ENCODE results near the gene MMGT1. TPM values are rescaled to one million over a fixed set of nuclear protein-coding genes. Genes with fewer than 3 reads are reported as not detected.

Gene MMGT1
- total RNA-seq, 2 experiments from 2014 or later: 8.9 to 17.0 TPM

DNA sequence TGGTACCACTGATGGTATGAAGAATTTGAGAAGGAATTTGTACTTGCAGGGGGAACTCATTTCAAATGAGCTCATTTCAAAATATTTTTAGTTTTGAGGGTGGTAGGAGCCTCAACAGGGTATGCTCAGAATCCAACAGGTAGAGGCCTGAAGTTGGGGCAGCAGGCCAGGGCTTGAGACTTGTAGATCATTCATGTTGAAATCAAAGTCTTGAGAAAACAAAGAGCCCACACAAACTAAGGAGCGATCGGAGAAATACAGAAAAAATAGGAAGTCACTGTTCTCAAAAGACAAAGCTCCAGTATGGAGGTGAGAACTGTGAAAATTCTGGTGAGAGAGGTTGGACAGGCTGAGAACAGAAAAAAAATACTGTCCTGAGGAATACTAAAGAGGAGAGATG, 10.5 kb upstream of the MMGT1 start:
- Histone ChIP-seq H3K79me2 (ENCODE audit: insufficient read depth, low read depth, low read length) (peaks cover 24% of the 10 kb centered on the region; the same call in 1 of the 2 replicates), H3K9me3 (ENCODE audit: low read length) (no peaks in the 10 kb centered on the region), H4K20me1 (ENCODE audit: insufficient read depth, low read length) (no peaks in the 10 kb centered on the region), H3K9me2 (ENCODE audit: insufficient read depth, low read length) (no peaks in the 10 kb centered on the region), H2AFZ (ENCODE audit: low read length) (peak overlapping the region; percentile 96), H3K4me1 (ENCODE audit: insufficient read depth, low read length, poor library complexity, severe bottlenecking) (peaks cover 18% of the 10 kb centered on the region), H3K36me3 (ENCODE audit: insufficient read depth, low read length) (no peaks in the 10 kb centered on the region; the same call in 1 of the 2 replicates), H3K4me3 (ENCODE audit: low read depth, low read length, poor library complexity, severe bottlenecking) (peak overlapping the region; percentile 84), H3K4me2 (ENCODE audit: low read length) (peak overlapping the region; percentile 93), H3K27ac (ENCODE audit: low read depth, low read length, poor library complexity, severe bottlenecking) (peak overlapping the region; percentile 66)
- no peak for TF ChIP-seq CTCF (conservative IDR thresholded peaks at IDR 0.05; ENCODE audit: low read length)
- no peak for TF ChIP-seq EZH2phosphoT487 (IDR thresholded peaks at IDR 0.05; ENCODE audit: borderline replicate concordance, low read depth, low read length)
- CTCF ChIA-PET (ENCODE audit: unreplicated experiment): no interaction called here
- no peak for DNase-seq (ENCODE audit: low spot score)
- intact Hi-C loops (cut with micrococcal nuclease; ENCODE audit: unreplicated experiment): no loop called here
- BruUV-seq (replicated peaks): no TSS peak
- POLR2A ChIA-PET: interaction anchor here (1.0 to 1.6 kb wide), 4 partner anchors 9 to 33 kb away, joined by 3 to 6 read pairs (median 4); partner anchors contain the start of gene MMGT1

- no peaks in the 10 kb centered on the region for H3K9me3 ChIP-seq (ENCODE audit: low read length)
- CTCF ChIA-PET (ENCODE audit: unreplicated experiment): no interaction called here
- DNase-seq (ENCODE audit: low spot score): no peak
- H3K4me1 ChIP-seq (ENCODE audit: insufficient read depth, low read length, poor library complexity, severe bottlenecking): peaks cover 18% of the 10 kb centered on the region
- no peaks in the 10 kb centered on the region for H3K9me2 ChIP-seq (ENCODE audit: insufficient read depth, low read length)
- intact Hi-C loops (cut with micrococcal nuclease; ENCODE audit: unreplicated experiment): no loop called here
- H4K20me1 ChIP-seq (ENCODE audit: insufficient read depth, low read length): no peaks in the 10 kb centered on the region
- H3K4me2 ChIP-seq (ENCODE audit: low read length): no peak overlapping the region
- POLR2A ChIA-PET: no interaction called here
- no TSS peak for BruUV-seq (replicated peaks)
- H3K27ac ChIP-seq (ENCODE audit: low read depth, low read length, poor library complexity, severe bottlenecking): no peak overlapping the region
- TF ChIP-seq EZH2phosphoT487 (IDR thresholded peaks at IDR 0.05; ENCODE audit: borderline replicate concordance, low read depth, low read length): no peak
- TF ChIP-seq CTCF (conservative IDR thresholded peaks at IDR 0.05; ENCODE audit: low read length): no peak
- H3K79me2 ChIP-seq (ENCODE audit: insufficient read depth, low read depth, low read length): peaks cover 16% of the 10 kb centered on the region; the same call in 1 of the 2 replicates
- no peak overlapping the region for H3K4me3 ChIP-seq (ENCODE audit: low read depth, low read length, poor library complexity, severe bottlenecking)
- peak overlapping the region; percentile 96; the same call in 1 of the 2 replicates for H2AFZ ChIP-seq (ENCODE audit: low read length)
- H3K36me3 ChIP-seq (ENCODE audit: insufficient read depth, low read length): no peaks in the 10 kb centered on the region
Observed at GRCh38 chrX:135982860-135983259, 9.1 kb upstream of the MMGT1 start.

- Histone ChIP-seq H3K9me3 (ENCODE audit: low read length) (no peaks in the 10 kb centered on the region), H3K79me2 (ENCODE audit: insufficient read depth, low read depth, low read length) (peaks cover 10% of the 10 kb centered on the region; the same call in 1 of the 2 replicates), H3K9me2 (ENCODE audit: insufficient read depth, low read length) (no peaks in the 10 kb centered on the region), H3K27ac (ENCODE audit: low read depth, low read length, poor library complexity, severe bottlenecking) (no peak overlapping the region), H4K20me1 (ENCODE audit: insufficient read depth, low read length) (no peaks in the 10 kb centered on the region), H3K4me1 (ENCODE audit: insufficient read depth, low read length, poor library complexity, severe bottlenecking) (peaks cover 15% of the 10 kb centered on the region), H3K36me3 (ENCODE audit: insufficient read depth, low read length) (no peaks in the 10 kb centered on the region), H3K4me2 (ENCODE audit: low read length) (no peak overlapping the region), H3K4me3 (ENCODE audit: low read depth, low read length, poor library complexity, severe bottlenecking) (no peak overlapping the region), H2AFZ (ENCODE audit: low read length) (no peak overlapping the region; the same call in 1 of the 2 replicates)
- intact Hi-C loops (cut with micrococcal nuclease; ENCODE audit: unreplicated experiment): no loop called here
- CTCF ChIA-PET (ENCODE audit: unreplicated experiment): no interaction called here
- POLR2A ChIA-PET: no interaction called here
- no peak for DNase-seq (ENCODE audit: low spot score)
- no TSS peak for BruUV-seq (replicated peaks)
- TF ChIP-seq CTCF (conservative IDR thresholded peaks at IDR 0.05; ENCODE audit: low read length) (no peak), EZH2phosphoT487 (IDR thresholded peaks at IDR 0.05; ENCODE audit: borderline replicate concordance, low read depth, low read length) (no peak)
Observed at GRCh38 chrX:135981668-135982067, 7.9 kb upstream of the MMGT1 start.
